H1 (cell line): ENCODE results near the gene SUSD6. TPM values are rescaled to one million over a fixed set of nuclear protein-coding genes. Genes with fewer than 3 reads are reported as not detected.

Experiments
- CTCF ChIA-PET: fragments of 300-600 bp; sonication (Branson Sonifier 250); formaldehyde crosslinking; loops from one replicate; lab custom pipeline; 2021; ENCODE audit not compliant: partially characterized antibody; lab: Charles Lee
- POLR2A ChIA-PET: fragments of 300-600 bp; sonication (Branson Sonifier 250); formaldehyde crosslinking; loops from one replicate; lab custom pipeline; 2021; ENCODE audit warnings: inconsistent platforms; ENCODE audit not compliant: partially characterized antibody; lab: Charles Lee
- DNase-seq, 2 experiments: peaks; one replicate each; pipeline versions ENCODE4 v3.0.0 to v3.0.0-alpha.2; 2010 to 2022; ENCODE audit warnings: low spot score in 2 of 2, low read depth in 1 of 2, mixed read lengths in 1 of 2
- FAIRE-seq: peaks from 2 replicates; lab custom pipeline; 2011; peaks lifted over from hg19 to GRCh38; lab: Jason Lieb, UNC
- H2AFZ ChIP-seq: 2 replicates; pipeline ENCODE4 v1.8.1; 2012; ENCODE audit warnings: low read length, inconsistent platforms
- H2AK5ac ChIP-seq: 2 replicates; pipeline ENCODE4 v1.6.1; 2013; ENCODE audit warnings: low read depth, low read length
- H2BK120ac ChIP-seq: replicated peaks from 2 replicates; pipeline ENCODE3; 2013; ENCODE audit warnings: low read depth, low read length, inconsistent platforms
- H2BK12ac ChIP-seq: 2 replicates; pipeline ENCODE4 v1.6.1; 2013; ENCODE audit warnings: low read depth, low read length
- H2BK15ac ChIP-seq: 2 replicates; pipeline ENCODE4 v1.6.1; 2013; ENCODE audit warnings: low read length
- H2BK20ac ChIP-seq: 2 replicates; pipeline ENCODE4 v1.6.1; 2013; ENCODE audit warnings: low read length
- H2BK5ac ChIP-seq: 2 replicates; pipeline ENCODE4 v1.6.1; 2013; ENCODE audit warnings: low read depth, low read length
- H3K14ac ChIP-seq: 2 replicates; pipeline ENCODE4 v1.6.1; 2013; ENCODE audit warnings: inconsistent platforms; ENCODE audit not compliant: insufficient read length
- H3K18ac ChIP-seq: 2 replicates; pipeline ENCODE4 v1.6.1; 2013; ENCODE audit warnings: low read length; ENCODE audit errors: extremely low read depth
- H3K23ac ChIP-seq: 2 replicates; pipeline ENCODE4 v1.6.1; 2013; ENCODE audit warnings: inconsistent platforms; ENCODE audit not compliant: insufficient read length
- H3K23me2 ChIP-seq: 2 replicates; pipeline ENCODE4 v1.6.1; 2013; ENCODE audit warnings: low read depth, low read length
- H3K27ac ChIP-seq: 2 replicates; pipeline ENCODE4 v1.6.1; 2011; ENCODE audit warnings: low read depth, low read length, inconsistent platforms
- H3K27me3 ChIP-seq, 4 experiments: replicated peaks in 1 of 4; 1 replicate in 1 of 4; 2 replicates in 3 of 4; pipeline versions ENCODE4 v1.6.1 to v1.8.1; 2011 to 2013; ENCODE audit warnings: low read length in 3 of 4, mild to moderate bottlenecking in 3 of 4, inconsistent platforms in 2 of 4, mixed read lengths in 2 of 4, moderate library complexity in 1 of 4; ENCODE audit not compliant: control insufficient read depth in 3 of 4, insufficient read depth in 3 of 4; ENCODE audit errors: extremely low read depth in 1 of 4
- H3K36me3 ChIP-seq, 4 experiments: 2 replicates each; pipeline versions ENCODE4 v1.6.1 to v1.8.1; 2011 to 2013; ENCODE audit warnings: mild to moderate bottlenecking in 4 of 4, low read length in 3 of 4, moderate library complexity in 2 of 4, control low read depth in 1 of 4, inconsistent platforms in 1 of 4; ENCODE audit not compliant: insufficient read depth in 4 of 4, control insufficient read depth in 2 of 4
- H3K4ac ChIP-seq: replicated peaks from 2 replicates; pipeline ENCODE3; 2013; ENCODE audit warnings: low read length, low read depth, mixed read lengths, inconsistent platforms; ENCODE audit not compliant: insufficient read length
- H3K4me1 ChIP-seq, 4 experiments: replicated peaks in 1 of 4; 1 replicate in 1 of 4; 2 replicates in 3 of 4; pipeline versions ENCODE4 v1.6.1 to v1.8.1; 2011 to 2013; ENCODE audit warnings: low read length in 3 of 4, inconsistent platforms in 2 of 4, mixed read lengths in 1 of 4; ENCODE audit not compliant: insufficient read depth in 4 of 4, control insufficient read depth in 3 of 4
- H3K4me2 ChIP-seq, 2 experiments: 2 replicates each; pipeline versions ENCODE4 v1.6.1 to v1.8.1; 2011 to 2013; ENCODE audit warnings: low read depth in 2 of 2, low read length in 2 of 2, control low read depth in 1 of 2, inconsistent platforms in 1 of 2, mild to moderate bottlenecking in 1 of 2; ENCODE audit not compliant: insufficient read depth in 1 of 2
- H3K4me3 ChIP-seq, 4 experiments: fragments of 200-600, 300-600 bp in 1 of 4; sonication (generic), shearing (Covaris generic), sonication (Bioruptor Twin) in 1 of 4; 2 replicates each; pipeline versions ENCODE4 v1.5.1 to v1.8.1; 2011 to 2016; ENCODE audit warnings: low read length in 4 of 4, low read depth in 3 of 4, control low read depth in 2 of 4, inconsistent platforms in 2 of 4, mild to moderate bottlenecking in 2 of 4, mixed read lengths in 1 of 4, moderate library complexity in 1 of 4; ENCODE audit not compliant: insufficient read depth in 2 of 4; ENCODE audit errors: extremely low read depth in 1 of 4
- H3K56ac ChIP-seq: replicated peaks from 2 replicates; pipeline ENCODE3; 2013; ENCODE audit warnings: low read depth, mild to moderate bottlenecking, mixed read lengths, low read length, inconsistent platforms; ENCODE audit not compliant: insufficient read length
- H3K79me1 ChIP-seq: 2 replicates; pipeline ENCODE4 v1.6.1; 2013; ENCODE audit warnings: low read depth, low read length, control low read depth
- H3K79me2 ChIP-seq, 2 experiments: 2 replicates each; pipeline versions ENCODE4 v1.6.1 to v1.8.1; 2012 to 2013; ENCODE audit warnings: low read length in 2 of 2, mild to moderate bottlenecking in 2 of 2, inconsistent platforms in 1 of 2; ENCODE audit not compliant: insufficient read depth in 2 of 2, control insufficient read depth in 1 of 2
- H3K9ac ChIP-seq, 4 experiments: replicated peaks in 1 of 4; 1 replicate in 1 of 4; 2 replicates in 3 of 4; pipeline versions ENCODE4 v1.6.1 to v1.8.1; 2011 to 2013; ENCODE audit warnings: low read depth in 3 of 4, low read length in 3 of 4, control low read depth in 2 of 4, mild to moderate bottlenecking in 2 of 4, moderate library complexity in 2 of 4, inconsistent platforms in 1 of 4; ENCODE audit errors: extremely low read depth in 1 of 4
- H3K9me3 ChIP-seq, 2 experiments: 2 replicates each; pipeline versions ENCODE4 v1.6.1 to v1.8.1; 2012 to 2013; ENCODE audit warnings: mild to moderate bottlenecking in 2 of 2, moderate library complexity in 2 of 2, control low read depth in 1 of 2, inconsistent platforms in 1 of 2, low read depth in 1 of 2, low read length in 1 of 2, mixed read lengths in 1 of 2; ENCODE audit not compliant: insufficient read depth in 2 of 2
- H4K20me1 ChIP-seq, 2 experiments: replicated peaks in 1 of 2; 2 replicates each; pipeline versions ENCODE3 to v1.8.1; 2011 to 2013; ENCODE audit warnings: inconsistent platforms in 2 of 2, low read length in 2 of 2, mild to moderate bottlenecking in 1 of 2; ENCODE audit not compliant: insufficient read depth in 2 of 2, control insufficient read depth in 1 of 2
- H4K5ac ChIP-seq: 2 replicates; pipeline ENCODE4 v1.6.1; 2013; ENCODE audit warnings: low read length, low read depth, mixed read lengths, inconsistent platforms; ENCODE audit not compliant: insufficient read length
- H4K8ac ChIP-seq: 2 replicates; pipeline ENCODE4 v1.8.0; 2013; ENCODE audit warnings: mild to moderate bottlenecking, moderate library complexity, low read length, inconsistent platforms; ENCODE audit not compliant: insufficient read depth; ENCODE audit errors: extremely low read depth
- H4K91ac ChIP-seq: replicated peaks from 2 replicates; pipeline ENCODE3; 2013; ENCODE audit warnings: low read length, mixed read lengths, inconsistent platforms; ENCODE audit not compliant: insufficient read length
- CBX8 ChIP-seq: fragments of 300-800, 300-1000 bp; sonication (generic); IDR thresholded peaks from 2 replicates; pipeline ENCODE4 v1.7.1; 2016; ENCODE audit warnings: low read depth, low read length, borderline replicate concordance
- CEBPB ChIP-seq: IDR thresholded peaks from 2 replicates; pipeline ENCODE4 v1.6.1; 2012; ENCODE audit warnings: low read depth, low read length
- CTBP2 ChIP-seq: IDR thresholded peaks from 2 replicates; pipeline ENCODE4 v1.7.0; 2011; ENCODE audit warnings: borderline replicate concordance, mild to moderate bottlenecking, moderate library complexity, mixed read lengths, low read length; ENCODE audit not compliant: insufficient read depth, insufficient read length
- EGR1 ChIP-seq: IDR thresholded peaks from 2 replicates; pipeline ENCODE4 v1.6.1; 2011; ENCODE audit warnings: low read depth, low read length, borderline replicate concordance
- EZH2 ChIP-seq: fragments of 200-600 bp; sonication (generic); IDR thresholded peaks from 2 replicates; pipeline ENCODE4 v1.7.1; 2012; ENCODE audit warnings: low read depth, mild to moderate bottlenecking, moderate library complexity, low read length, inconsistent platforms; ENCODE audit not compliant: severe bottlenecking
- HDAC2 ChIP-seq, 2 experiments: fragments of 300-600 bp in 1 of 2; sonication (generic) in 1 of 2; IDR thresholded peaks; 2 replicates each; pipeline ENCODE4 v1.6.1; 2011 to 2012; ENCODE audit warnings: low read depth in 2 of 2, low read length in 2 of 2, mild to moderate bottlenecking in 2 of 2, moderate library complexity in 2 of 2, borderline replicate concordance in 1 of 2, inconsistent platforms in 1 of 2
- JUN ChIP-seq: IDR thresholded peaks from 2 replicates; pipeline ENCODE4 v1.6.1; 2011; ENCODE audit warnings: low read depth, mild to moderate bottlenecking, improper control_type of control experiment, low read length
- POLR2A ChIP-seq, 2 experiments: IDR thresholded peaks; 1 replicate in 1 of 2; 2 replicates in 1 of 2; pipeline ENCODE4 v1.6.1; 2011; ENCODE audit warnings: low read depth in 2 of 2, low read length in 2 of 2, mild to moderate bottlenecking in 2 of 2; ENCODE audit errors: control extremely low read depth in 1 of 2
- POU5F1 ChIP-seq: IDR thresholded peaks from 2 replicates; pipeline ENCODE4 v1.6.1; 2011; ENCODE audit warnings: low read depth, mild to moderate bottlenecking, low read length, moderate library complexity
- SP1 ChIP-seq: IDR thresholded peaks from 2 replicates; pipeline ENCODE4 v1.6.1; 2011; ENCODE audit warnings: low read depth, low read length
- TAF1 ChIP-seq: IDR thresholded peaks from 2 replicates; pipeline ENCODE4 v1.6.1; 2011; ENCODE audit warnings: mild to moderate bottlenecking, low read depth, low read length
- TCF12 ChIP-seq: IDR thresholded peaks from 2 replicates; pipeline ENCODE4 v1.6.1; 2011; ENCODE audit warnings: low read depth, mild to moderate bottlenecking, low read length
- WGBS, 2 experiments: shearing (Covaris generic) in 1 of 2; methylation state at CpG; one replicate each; pipeline versions ENCODE4 v1.1.6 to v1.1.7; 2013 to 2015; ENCODE audit warnings: low lambda C conversion rate in 2 of 2, mixed read lengths in 2 of 2, inconsistent platforms in 1 of 2, low coverage in 1 of 2, missing lambda C conversion rate in 1 of 2; ENCODE audit not compliant: insufficient replicate concordance in 2 of 2, insufficient coverage in 1 of 2, insufficient read length in 1 of 2; ENCODE audit errors: extremely low coverage in 1 of 2, missing lambda C conversion rate in 1 of 2; 5-methylcytosine and 5-hydroxymethylcytosine counted together
- polyA plus RNA-seq, 7 experiments: library from polyadenylated mRNA; depleted of rRNA in 3 of 7; stranded (reverse) in 5 of 7; unstranded in 2 of 7; fragments of >200 nt in 5 of 7; fragments of 200-250 nt in 2 of 7; gene quantifications; 1 replicate in 5 of 7; 2 replicates in 1 of 7; 4 replicates in 1 of 7; pipeline versions ENCODE4 v1.2.1 to v1.2.3, GENCODE V29; 2011 to 2013; ENCODE audit warnings: missing spikeins in 2 of 7, mixed read lengths in 2 of 7
- total RNA-seq: library from RNA; stranded (reverse); fragmentation: NEBNext Ultra II Directional; extraction: Animal tissue kit (Norgen Biotek cat#: 25700); gene quantifications from 2 replicates; pipeline ENCODE4 v1.2.1, GENCODE V29; 2021

SUSD6 gene
- total and polyA plus RNA-seq, 2 of the 8 experiments (the other 6 are each of a cell fraction or from before 2014, with no cell fraction given): 3.0 to 3.8 TPM

- DNase-seq: no peak
Measured at GRCh38 chr14:69669375-69669774, 58.0 kb downstream of the SUSD6 start.

More at GRCh38 chr14:69669375-69669774, 58.0 kb downstream of the SUSD6 start:
- H4K5ac ChIP-seq: no peak overlapping the region
- no peak overlapping the region for H2BK120ac ChIP-seq
- ChIA-PET POLR2A (interaction anchor here (1.3 kb wide), 1 partner anchor 12 kb away, joined by 4 read pairs; no protein-coding TSS in a partner anchor), CTCF (interaction anchor here (0.9 to 1.7 kb wide), 5 partner anchors 8 to 84 kb away, joined by 3 to 5 read pairs (median 3); no protein-coding TSS in a partner anchor)
- H2BK5ac ChIP-seq: no peak overlapping the region; the same call in 1 of the 2 replicates
- H2BK15ac ChIP-seq: no peak overlapping the region
- H2AK5ac ChIP-seq: no peak overlapping the region
- no peak overlapping the region for H2BK12ac ChIP-seq
- H2AFZ ChIP-seq: no peak overlapping the region
- H3K23ac ChIP-seq: no peak overlapping the region
- no peaks in the 10 kb centered on the region for H3K23me2 ChIP-seq
- H3K27me3 ChIP-seq: no peaks in the 10 kb centered on the region
- H3K14ac ChIP-seq: no peak overlapping the region
- FAIRE-seq: no peak
- H4K8ac ChIP-seq: no peak overlapping the region
- H3K56ac ChIP-seq: no peak overlapping the region
- H3K9ac ChIP-seq: no peak overlapping the region
- 0 out of 2 replicates have a peak, but pooled peaks cover 2% of the 10 kb centered on the region for H3K79me1 ChIP-seq
- no peak overlapping the region for H3K27ac ChIP-seq
- WGBS, 2 experiments: 89% methylated on average over 2 of the region's 2 CpGs; no CpG with 5 or more reads in 1 of the 2 experiments
- no peaks in the 10 kb centered on the region; a peak in 1 of 8 replicates for H3K36me3 ChIP-seq
- peaks cover 0 to 5% (median 4%) of the 10 kb centered on the region in 4 experiments; a peak in 3 of 7 replicates for H3K4me1 ChIP-seq
- H3K79me2 ChIP-seq: no peaks in the 10 kb centered on the region
- H2BK20ac ChIP-seq: 0 out of 2 replicates have a peak overlapping the region, but pooled peaks have one; percentile 35
- no peaks in the 10 kb centered on the region for H3K9me3 ChIP-seq
- no peak overlapping the region for H3K4me3 ChIP-seq
- no peak overlapping the region for H3K4me2 ChIP-seq
- no peak overlapping the region for H3K4ac ChIP-seq
- no peak overlapping the region for H4K91ac ChIP-seq
- H4K20me1 ChIP-seq: peaks cover 0 to 1% of the 10 kb centered on the region in 2 experiments
- TF ChIP-seq CEBPB (no peak), CTBP2 (no peak), SP1 (no peak), HDAC2 (IDR thresholded peaks at IDR 0.05; ENCODE audit: borderline replicate concordance in 1 of 2, low read depth in 2 of 2, low read length in 2 of 2) (no peak), TAF1 (no peak), POU5F1 (no peak), JUN (no peak), POLR2A (IDR thresholded peaks at IDR 0.05; ENCODE audit: control extremely low read depth in 1 of 2, low read depth in 2 of 2, low read length in 2 of 2) (no peak), TCF12 (no peak), CBX8 (no peak), EZH2 (no peak), EGR1 (no peak)
- H3K18ac ChIP-seq: no peak overlapping the region
